GM12878 (cell line): Measurements from ENCODE around the gene ZSCAN9. TPM values are rescaled to one million over a fixed set of nuclear protein-coding genes. Genes with fewer than 3 reads are reported as not detected.

ENCODE experiments used
- BHLHE40 ChIP-seq, 2 experiments: fragments of 450-650 bp in 1 of 2; IDR thresholded peaks; 2 replicates each; pipeline ENCODE4 v1.6.1; 2011 to 2017; ENCODE audit warnings: low read depth in 2 of 2, borderline replicate concordance in 1 of 2, improper control_type of control experiment in 1 of 2, low read length in 1 of 2, mild to moderate bottlenecking in 1 of 2
- CBX5 ChIP-seq: sonication (generic); IDR thresholded peaks from 2 replicates; pipeline ENCODE4 v1.6.1; 2016; ENCODE audit warnings: low read depth, moderate library complexity, mild to moderate bottlenecking, inconsistent platforms
- EED ChIP-seq: sonication (generic); IDR thresholded peaks from 2 replicates; pipeline ENCODE4 v1.6.1; 2016; ENCODE audit warnings: antibody characterized with exemption, low read depth
- EGR1 ChIP-seq, 2 experiments: IDR thresholded peaks; 1 replicate in 1 of 2; 2 replicates in 1 of 2; pipeline ENCODE4 v1.6.1; 2011 to 2012; ENCODE audit warnings: low read depth in 2 of 2, low read length in 2 of 2, borderline replicate concordance in 1 of 2, mild to moderate bottlenecking in 1 of 2, moderate library complexity in 1 of 2
- ETV6 ChIP-seq, 2 experiments: fragments of 450-650 bp in 1 of 2; IDR thresholded peaks in 1 of 2; conservative IDR thresholded peaks in 1 of 2; 2 replicates each; pipeline ENCODE4 v1.6.1; 2014; ENCODE audit warnings: antibody characterized with exemption in 1 of 2, borderline replicate concordance in 1 of 2, low read depth in 1 of 2, mild to moderate bottlenecking in 1 of 2, moderate library complexity in 1 of 2
- HCFC1 ChIP-seq: fragments of 150-350 bp; IDR thresholded peaks from 2 replicates; pipeline ENCODE4 v1.6.1; 2014; ENCODE audit warnings: low read length
- IRF4 ChIP-seq: IDR thresholded peaks from 2 replicates; pipeline ENCODE4 v1.6.1; 2011; ENCODE audit warnings: low read depth, low read length
- LARP7 ChIP-seq: fragments of 450-650 bp; IDR thresholded peaks from 2 replicates; pipeline ENCODE4 v1.6.1; 2017; ENCODE audit warnings: mild to moderate bottlenecking
- MEF2A ChIP-seq: IDR thresholded peaks from 2 replicates; pipeline ENCODE4 v1.6.1; 2011; ENCODE audit warnings: low read depth, mild to moderate bottlenecking, low read length, moderate library complexity; ENCODE audit not compliant: insufficient read depth
- MEF2B ChIP-seq: fragments of 450-650 bp; IDR thresholded peaks from 2 replicates; pipeline ENCODE4 v1.6.1; 2018; ENCODE audit warnings: mild to moderate bottlenecking, moderate library complexity; ENCODE audit not compliant: partially characterized antibody, poor library complexity, severe bottlenecking
- MYB ChIP-seq: fragments of 150-350 bp; IDR thresholded peaks from 2 replicates; pipeline ENCODE4 v1.6.1; 2014; ENCODE audit warnings: mild to moderate bottlenecking, low read depth, low read length, borderline replicate concordance
- MYC ChIP-seq: IDR thresholded peaks from 2 replicates; pipeline ENCODE4 v1.6.1; 2011; ENCODE audit warnings: mild to moderate bottlenecking, low read length, moderate library complexity, inconsistent platforms; ENCODE audit not compliant: insufficient read depth, insufficient replicate concordance, insufficient read length, severe bottlenecking
- SIX5 ChIP-seq: IDR thresholded peaks from 2 replicates; pipeline ENCODE4 v1.6.1; 2011; ENCODE audit warnings: mild to moderate bottlenecking, low read depth, low read length, moderate library complexity; ENCODE audit not compliant: severe bottlenecking
- SMARCA5 ChIP-seq: fragments of 450-650 bp; IDR thresholded peaks from 2 replicates; pipeline ENCODE4 v1.6.1; 2017; ENCODE audit warnings: mild to moderate bottlenecking
- SMC3 ChIP-seq: IDR thresholded peaks from 2 replicates; pipeline ENCODE4 v1.6.1; 2011; ENCODE audit warnings: low read length, improper control_type of control experiment, borderline replicate concordance
- SPI1 ChIP-seq: IDR thresholded peaks from 2 replicates; pipeline ENCODE4 v1.6.1; 2011; ENCODE audit warnings: low read depth, mild to moderate bottlenecking, low read length, moderate library complexity, borderline replicate concordance; ENCODE audit not compliant: insufficient read depth
- TARDBP ChIP-seq: IDR thresholded peaks from 2 replicates; pipeline ENCODE4 v1.6.1; 2016; ENCODE audit warnings: borderline replicate concordance
- TCF12 ChIP-seq: IDR thresholded peaks from 2 replicates; pipeline ENCODE4 v1.6.1; 2011; ENCODE audit warnings: low read depth, mild to moderate bottlenecking, low read length
- ZBTB40 ChIP-seq: fragments of 450-650 bp; IDR thresholded peaks from 2 replicates; pipeline ENCODE4 v1.6.1; 2016; ENCODE audit warnings: mild to moderate bottlenecking, moderate library complexity, borderline replicate concordance
- ZNF24 ChIP-seq: fragments of 450-650 bp; IDR thresholded peaks from 2 replicates; pipeline ENCODE4 v1.6.1; 2017; ENCODE audit warnings: antibody characterized with exemption, mild to moderate bottlenecking
- polyA plus RNA-seq, 11 experiments: library from polyadenylated mRNA; depleted of rRNA in 4 of 11; unstranded in 6 of 11; stranded (reverse) in 5 of 11; fragments of >200 nt; fragmentation: Nextera tagmentation in 4 of 11; fragmentation: Illumina TruSeq in 1 of 11; extraction: Ambion mirVana in 4 of 11; extraction: Trizol in 1 of 11; gene quantifications; 1 replicate in 1 of 11; 2 replicates in 10 of 11; pipeline versions ENCODE4 v1.2.1 to v1.2.3, GENCODE V29; 2011 to 2016; ENCODE audit warnings: inconsistent platforms in 2 of 11, missing spikeins in 2 of 11, low read depth in 1 of 11
- total RNA-seq, 4 experiments: library from RNA; depleted of rRNA in 3 of 4; stranded (reverse); fragments of >200 nt in 3 of 4; fragmentation: Illumina TruSeq in 1 of 4; extraction: Trizol in 1 of 4; gene quantifications; 2 replicates each; pipeline versions ENCODE4 v1.2.1 to v1.2.3, GENCODE V29; 2013 to 2021
- TF ChIP-seq, protein P1 (sequence below): fragments of 150-350 bp; IDR thresholded peaks from 2 replicates; pipeline ENCODE4 v1.6.1; 2016; ENCODE audit warnings: low read depth, low read length

ZSCAN9 gene
- total and polyA plus RNA-seq, 10 of the 15 experiments (the other 5 are each of a cell fraction or from before 2014, with no cell fraction given) = 8.1 to 28.7 (median 17.4) TPM

DNA sequence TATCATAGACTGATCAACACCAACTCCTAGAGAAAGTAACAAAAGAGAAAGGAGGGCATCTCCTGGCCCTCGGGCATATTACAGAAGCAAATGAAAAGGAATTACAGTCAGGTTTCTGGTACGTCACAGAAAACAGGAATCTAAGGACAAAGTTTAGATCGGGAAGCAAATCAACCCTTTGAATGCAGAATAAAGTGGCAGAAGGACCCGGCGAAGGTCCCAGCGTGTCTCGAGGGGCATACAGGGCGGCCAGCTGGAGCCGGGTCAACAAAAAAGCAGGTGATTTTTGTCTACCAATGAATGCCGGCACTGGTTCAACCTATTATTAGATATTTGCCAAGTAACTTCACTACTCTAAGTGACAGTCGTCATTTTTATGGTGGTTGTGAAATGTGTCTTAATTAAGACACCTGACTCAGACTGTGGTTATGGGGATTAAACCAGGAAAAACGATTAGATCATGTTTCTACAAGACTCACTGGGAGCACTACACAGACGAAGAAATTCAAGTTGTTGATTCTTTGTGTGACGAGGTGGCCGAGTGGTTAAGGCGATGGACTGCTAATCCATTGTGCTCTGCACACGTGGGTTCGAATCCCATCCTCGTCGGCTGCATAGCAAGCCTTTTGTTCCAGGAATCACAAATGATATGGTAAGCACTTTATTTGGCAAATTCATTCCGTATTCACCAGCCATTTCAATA, 12.4 kb upstream of the ZSCAN9 start (continued):
- peak; percentile 70; the same call in 1 of the 2 replicates for TF ChIP-seq ZBTB40
- TF ChIP-seq MEF2B = peak; percentile 61
- TF ChIP-seq SIX5 = no peak
- TF ChIP-seq SMARCA5 = peak; percentile 74; the same call in 1 of the 2 replicates
- TF ChIP-seq BHLHE40 (IDR thresholded peaks at IDR 0.05; ENCODE audit: borderline replicate concordance in 1 of 2, low read depth in 2 of 2, low read length in 1 of 2) = peak in 1 of 2 experiments; percentile 20; a peak in 1 of 4 replicates
- TF ChIP-seq LARP7 = no peak
- peak; percentile 93 for TF ChIP-seq TARDBP
- peak; percentile 31; the same call in 1 of the 2 replicates for TF ChIP-seq EED
- no peak for TF ChIP-seq MYC
- TF ChIP-seq, protein P1, sequence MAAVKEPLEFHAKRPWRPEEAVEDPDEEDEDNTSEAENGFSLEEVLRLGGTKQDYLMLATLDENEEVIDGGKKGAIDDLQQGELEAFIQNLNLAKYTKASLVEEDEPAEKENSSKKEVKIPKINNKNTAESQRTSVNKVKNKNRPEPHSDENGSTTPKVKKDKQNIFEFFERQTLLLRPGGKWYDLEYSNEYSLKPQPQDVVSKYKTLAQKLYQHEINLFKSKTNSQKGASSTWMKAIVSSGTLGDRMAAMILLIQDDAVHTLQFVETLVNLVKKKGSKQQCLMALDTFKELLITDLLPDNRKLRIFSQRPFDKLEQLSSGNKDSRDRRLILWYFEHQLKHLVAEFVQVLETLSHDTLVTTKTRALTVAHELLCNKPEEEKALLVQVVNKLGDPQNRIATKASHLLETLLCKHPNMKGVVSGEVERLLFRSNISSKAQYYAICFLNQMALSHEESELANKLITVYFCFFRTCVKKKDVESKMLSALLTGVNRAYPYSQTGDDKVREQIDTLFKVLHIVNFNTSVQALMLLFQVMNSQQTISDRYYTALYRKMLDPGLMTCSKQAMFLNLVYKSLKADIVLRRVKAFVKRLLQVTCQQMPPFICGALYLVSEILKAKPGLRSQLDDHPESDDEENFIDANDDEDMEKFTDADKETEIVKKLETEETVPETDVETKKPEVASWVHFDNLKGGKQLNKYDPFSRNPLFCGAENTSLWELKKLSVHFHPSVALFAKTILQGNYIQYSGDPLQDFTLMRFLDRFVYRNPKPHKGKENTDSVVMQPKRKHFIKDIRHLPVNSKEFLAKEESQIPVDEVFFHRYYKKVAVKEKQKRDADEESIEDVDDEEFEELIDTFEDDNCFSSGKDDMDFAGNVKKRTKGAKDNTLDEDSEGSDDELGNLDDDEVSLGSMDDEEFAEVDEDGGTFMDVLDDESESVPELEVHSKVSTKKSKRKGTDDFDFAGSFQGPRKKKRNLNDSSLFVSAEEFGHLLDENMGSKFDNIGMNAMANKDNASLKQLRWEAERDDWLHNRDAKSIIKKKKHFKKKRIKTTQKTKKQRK = no peak
- TF ChIP-seq SPI1 = no peak
- TF ChIP-seq EGR1 (IDR thresholded peaks at IDR 0.05; ENCODE audit: borderline replicate concordance in 1 of 2, low read depth in 2 of 2, low read length in 2 of 2) = no peak
- TF ChIP-seq CBX5 = no peak
- no peak for TF ChIP-seq TCF12
- no peak for TF ChIP-seq HCFC1
- TF ChIP-seq MYB = no peak
- peak; percentile 99 for TF ChIP-seq ZNF24
- TF ChIP-seq ETV6 (conservative IDR thresholded peaks at IDR 0.05 in 1 of 2, IDR thresholded peaks at IDR 0.05 in 1 of 2; ENCODE audit: borderline replicate concordance in 1 of 2, low read depth in 1 of 2) = no peak
- 0 out of 2 replicates have a peak, but pooled peaks have one; percentile 22 for TF ChIP-seq MEF2A
- TF ChIP-seq SMC3 = peak; percentile 32; the same call in 1 of the 2 replicates
- peak; percentile 41; the same call in 1 of the 2 replicates for TF ChIP-seq IRF4
